Osteocyte (in vitro differentiated cells): Measurements from ENCODE around the gene ASTN2. TPM values are rescaled to one million over a fixed set of nuclear protein-coding genes. Genes with fewer than 3 reads are reported as not detected.

Experiments used
- DNase-seq: peaks from one replicate; pipeline ENCODE4 v3.0.0; 2021; ENCODE audit warnings: mixed read lengths; ENCODE audit not compliant: unreplicated experiment; ENCODE audit errors: extremely low spot score
- H3K27ac Mint-ChIP-seq: one replicate; pipeline ENCODE4 v1.8.0; 2021; ENCODE audit warnings: mild to moderate bottlenecking, mixed read lengths; ENCODE audit not compliant: unreplicated experiment
- H3K27me3 Mint-ChIP-seq: one replicate; pipeline ENCODE4 v1.8.0; 2021; ENCODE audit warnings: mixed read lengths; ENCODE audit not compliant: unreplicated experiment
- H3K36me3 Mint-ChIP-seq: one replicate; pipeline ENCODE4 v1.8.0; 2021; ENCODE audit warnings: mixed read lengths; ENCODE audit not compliant: unreplicated experiment
- H3K4me1 Mint-ChIP-seq: one replicate; pipeline ENCODE4 v1.8.0; 2021; ENCODE audit warnings: mixed read lengths; ENCODE audit not compliant: unreplicated experiment
- H3K4me3 Mint-ChIP-seq: one replicate; pipeline ENCODE4 v1.8.0; 2021; ENCODE audit warnings: mild to moderate bottlenecking, moderate library complexity, mixed read lengths; ENCODE audit not compliant: unreplicated experiment
- H3K9me3 Mint-ChIP-seq: one replicate; pipeline ENCODE4 v1.8.0; 2021; ENCODE audit warnings: mixed read lengths; ENCODE audit not compliant: unreplicated experiment
- CTCF ChIP-seq: fragments of 200-600 bp; sonication (generic); IDR thresholded peaks from 2 replicates; pipeline ENCODE4 v1.5.0; 2021; ENCODE audit warnings: antibody characterized with exemption, mild to moderate bottlenecking, moderate library complexity
- total RNA-seq: library from RNA; stranded (reverse); gene quantifications from 2 replicates; pipeline ENCODE4 v1.2.1, GENCODE V29; 2021

The ASTN2 gene
- total RNA-seq, 1 donor from 2014 or later = 2.3 TPM

GRCh38 chr9:116520218-116520617 lies 894.6 kb downstream of the ASTN2 start:
- no peak for DNase-seq
- H3K9me3 Mint-ChIP-seq = peaks cover 20% of the 10 kb centered on the region
- H3K27ac Mint-ChIP-seq = no peak overlapping the region
- H3K4me3 Mint-ChIP-seq = no peak overlapping the region
- H3K36me3 Mint-ChIP-seq = no peaks in the 10 kb centered on the region
- peaks cover 4% of the 10 kb centered on the region for H3K4me1 Mint-ChIP-seq
- peaks cover 2% of the 10 kb centered on the region for H3K27me3 Mint-ChIP-seq
- TF ChIP-seq CTCF = no peak

GRCh38 chr9:116516456-116516855 lies 898.4 kb downstream of the ASTN2 start:
- H3K4me3 Mint-ChIP-seq = no peak overlapping the region
- DNase-seq = no peak
- H3K27ac Mint-ChIP-seq = no peak overlapping the region
- no peaks in the 10 kb centered on the region for H3K36me3 Mint-ChIP-seq
- H3K4me1 Mint-ChIP-seq = no peaks in the 10 kb centered on the region
- no peak for TF ChIP-seq CTCF
- peaks cover 2% of the 10 kb centered on the region for H3K27me3 Mint-ChIP-seq
- peaks cover 31% of the 10 kb centered on the region for H3K9me3 Mint-ChIP-seq

GRCh38 chr9:116515541-116515940 lies 899.3 kb downstream of the ASTN2 start:
- no peak overlapping the region for H3K4me3 Mint-ChIP-seq
- H3K9me3 Mint-ChIP-seq = peaks cover 31% of the 10 kb centered on the region
- no peaks in the 10 kb centered on the region for H3K4me1 Mint-ChIP-seq
- no peaks in the 10 kb centered on the region for H3K36me3 Mint-ChIP-seq
- DNase-seq = no peak
- H3K27ac Mint-ChIP-seq = no peak overlapping the region
- H3K27me3 Mint-ChIP-seq = peaks cover 2% of the 10 kb centered on the region
- TF ChIP-seq CTCF = no peak

- H3K36me3 Mint-ChIP-seq = no peaks in the 10 kb centered on the region
- H3K4me3 Mint-ChIP-seq = no peak overlapping the region
- peaks cover 2% of the 10 kb centered on the region for H3K27me3 Mint-ChIP-seq
- no peak for DNase-seq
- no peak overlapping the region for H3K27ac Mint-ChIP-seq
- no peaks in the 10 kb centered on the region for H3K9me3 Mint-ChIP-seq
- H3K4me1 Mint-ChIP-seq = peaks cover 7% of the 10 kb centered on the region
- TF ChIP-seq CTCF = no peak
Measured at GRCh38 chr9:116506685-116507084, 908.2 kb downstream of the ASTN2 start.

GRCh38 chr9:116504893-116505480 lies 909.9 kb downstream of the ASTN2 start:
- DNase-seq = no peak
- Mint-ChIP-seq H3K27ac (no peak overlapping the region), H3K4me1 (peaks cover 16% of the 10 kb centered on the region), H3K4me3 (no peak overlapping the region), H3K27me3 (peaks cover 2% of the 10 kb centered on the region), H3K36me3 (no peaks in the 10 kb centered on the region), H3K9me3 (no peaks in the 10 kb centered on the region)
- no peak for TF ChIP-seq CTCF
